Renal cortical epithelial cell (primary cell): ENCODE measurements around the gene TSPOAP1. TPM values are rescaled to one million over a fixed set of nuclear protein-coding genes. Genes with fewer than 3 reads are reported as not detected.
A peak's percentile ranks its signal among the peaks of the same experiment; 100 is the strongest.

ENCODE experiments used
- DNase-seq: peaks from one replicate; pipeline ENCODE4 v3.0.0-alpha.2; 2011; ENCODE audit warnings: low read depth
- total RNA-seq: library from RNA; depleted of rRNA; stranded (reverse); fragments of >200 nt; gene quantifications from 2 replicates; pipeline ENCODE4 v1.2.3, GENCODE V29; 2014

The TSPOAP1 gene
- total RNA-seq, 1 donor from 2014 or later = 6.1 TPM

GRCh38 chr17:58339755-58340404 is 11.3 kb upstream of the TSPOAP1 start:
- no peak for DNase-seq

- peak; percentile 15 for DNase-seq
These were observed 10.5 kb upstream of the TSPOAP1 start for GRCh38 chr17:58338841-58339754.

DNA sequence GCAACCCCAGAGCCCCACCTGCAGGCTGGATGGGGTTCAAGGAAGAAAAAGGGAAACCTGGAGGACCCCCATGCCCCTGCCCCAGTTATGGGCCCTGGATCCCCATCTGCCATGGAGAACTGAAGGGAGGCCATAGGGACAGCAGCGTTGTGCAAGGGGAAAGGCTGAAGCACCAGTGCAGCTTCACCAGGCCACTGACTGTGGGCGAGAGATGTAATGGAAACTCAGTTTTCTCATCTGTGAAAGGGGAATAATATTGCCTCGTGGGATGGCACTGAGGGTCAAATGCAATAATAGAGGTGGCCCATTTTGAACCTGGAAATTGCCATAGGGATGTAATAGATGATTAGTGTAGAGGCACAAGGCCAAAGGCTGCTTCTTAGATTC is 9.9 kb upstream of the TSPOAP1 start:
- DNase-seq = no peak

DNA sequence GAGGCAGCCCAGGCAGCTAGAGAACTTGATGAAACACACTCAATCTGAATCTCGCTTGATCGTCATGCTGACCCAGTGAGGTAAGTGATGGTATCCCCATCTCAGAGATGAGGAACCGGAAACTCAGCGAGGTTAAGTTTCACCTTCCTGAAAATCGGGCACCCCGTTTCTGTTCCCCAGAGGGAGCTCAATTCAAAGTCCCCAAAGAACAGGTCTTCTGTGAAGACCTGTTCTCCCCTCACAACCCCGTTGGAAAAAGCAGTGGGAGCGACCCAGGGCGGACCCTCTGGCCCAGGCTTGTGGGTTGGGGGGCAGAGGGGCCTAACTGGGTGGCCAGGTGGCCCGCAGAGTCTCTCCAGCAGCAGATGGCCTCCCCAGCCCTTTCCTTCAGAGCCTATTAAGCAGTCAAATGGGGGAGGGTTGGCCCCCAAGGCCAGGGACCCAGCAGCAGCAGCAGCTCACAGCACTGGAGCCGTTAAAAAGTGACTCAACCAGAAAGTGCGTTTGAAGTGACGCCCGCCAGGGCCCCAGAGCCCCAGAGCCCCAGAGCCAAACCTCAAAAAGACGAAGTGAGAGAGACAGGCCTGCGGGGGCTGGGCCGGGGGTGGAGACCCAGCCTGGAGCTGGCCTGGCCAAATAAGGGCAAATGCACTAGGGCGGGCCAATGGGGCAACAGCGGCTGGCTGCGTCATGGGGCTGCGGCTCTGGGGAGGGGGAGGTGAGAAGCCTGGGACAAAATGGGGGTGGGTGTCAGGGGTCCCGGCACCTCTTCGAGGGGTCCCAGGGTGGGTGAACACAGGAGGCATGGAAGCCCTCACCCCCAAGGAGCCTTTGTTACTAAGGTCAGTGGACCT is 9.2 kb upstream of the TSPOAP1 start:
- DNase-seq = peak; percentile 71

- DNase-seq = no peak
These were observed 8.6 kb upstream of the TSPOAP1 start for GRCh38 chr17:58337210-58337599.

DNA sequence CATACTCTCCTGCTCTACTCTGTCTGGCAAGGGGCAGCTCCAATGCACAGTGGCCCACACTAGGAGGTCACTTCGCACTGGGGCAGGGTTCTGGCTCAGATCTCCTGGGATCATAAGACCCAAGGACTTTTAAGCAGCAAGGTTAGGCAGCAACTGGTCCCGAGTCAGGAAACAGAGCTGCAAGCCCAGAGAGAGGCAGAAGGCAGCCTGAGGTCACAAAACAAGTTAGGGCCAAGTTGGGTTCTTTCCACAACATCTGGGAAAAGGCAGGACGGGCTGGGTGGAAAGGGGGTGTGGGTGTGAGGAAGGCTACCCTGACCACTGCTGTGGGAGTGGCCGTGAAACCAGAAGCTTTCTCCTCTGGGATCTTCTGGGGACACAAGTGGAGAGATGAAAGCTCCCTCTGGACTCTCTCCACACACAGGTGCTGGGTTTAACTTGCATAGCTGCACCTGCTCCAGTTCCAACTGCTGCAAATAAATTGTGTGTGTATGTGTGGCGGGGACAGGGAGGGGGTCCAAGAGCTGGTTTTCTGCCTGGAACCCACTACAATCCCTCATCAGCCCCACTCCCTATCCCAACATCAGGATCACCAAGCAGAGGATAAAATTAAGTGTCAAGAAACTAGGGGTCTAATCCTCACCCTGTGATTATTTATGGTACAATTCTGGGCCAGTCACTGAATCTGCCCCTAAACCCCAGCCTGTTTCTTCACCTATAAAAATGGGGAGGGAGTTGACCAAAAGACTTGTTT is 8.0 kb upstream of the TSPOAP1 start:
- no peak for DNase-seq

- DNase-seq = peak; percentile 7
These were observed 7.3 kb upstream of the TSPOAP1 start for GRCh38 chr17:58335779-58336455.

DNA sequence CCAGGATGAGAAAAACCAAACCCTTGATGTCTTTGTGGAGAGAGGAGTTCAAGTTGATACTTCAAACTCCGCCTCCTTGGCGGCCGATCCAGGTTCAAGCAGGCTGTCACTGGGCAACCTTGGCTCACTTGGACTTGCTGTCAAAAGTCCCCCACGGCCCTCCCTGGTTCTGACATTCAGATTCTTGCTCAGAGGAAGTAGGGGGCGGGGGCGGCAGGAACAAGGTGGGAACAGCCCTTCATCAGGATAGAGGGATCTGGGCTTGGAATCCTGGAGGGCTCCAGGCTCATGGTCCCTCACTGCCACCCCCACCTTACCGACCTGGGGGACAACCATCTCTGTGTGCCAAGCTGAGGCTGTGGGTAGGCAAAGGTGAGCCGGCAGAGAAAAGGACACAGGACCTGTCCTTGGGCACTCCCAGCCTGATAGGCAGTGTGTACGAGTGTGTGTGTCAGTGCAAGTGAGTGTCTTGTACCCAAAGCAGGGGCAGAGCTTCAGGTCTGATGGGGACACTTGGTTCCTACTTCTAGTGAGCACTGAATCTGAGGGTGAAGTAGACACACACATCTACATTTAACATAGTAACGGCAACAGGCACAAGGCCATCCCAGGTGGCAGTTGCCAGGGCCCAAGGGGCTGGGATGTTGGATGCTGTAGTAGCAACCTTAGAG is 6.6 kb upstream of the TSPOAP1 start:
- no peak for DNase-seq

DNA sequence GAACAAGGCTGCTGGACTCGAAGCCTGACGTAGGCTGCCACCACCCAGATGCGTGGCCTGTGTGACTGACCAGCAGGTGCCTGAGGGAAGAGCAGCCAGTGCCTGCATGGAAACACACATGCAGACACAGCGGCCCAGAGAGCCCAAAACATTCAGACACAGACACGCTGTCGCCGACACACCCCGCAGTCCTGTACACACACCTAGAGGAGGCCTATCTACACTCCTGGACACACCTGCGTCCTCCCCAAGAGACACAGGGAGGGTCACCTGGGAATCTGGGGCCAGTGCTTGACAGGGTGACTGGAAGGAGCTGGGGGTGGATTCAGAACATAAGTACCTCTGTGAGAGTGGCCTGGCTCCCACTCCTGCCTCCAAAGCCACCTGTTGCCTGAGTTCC is 6.1 kb upstream of the TSPOAP1 start:
- no peak for DNase-seq

DNA sequence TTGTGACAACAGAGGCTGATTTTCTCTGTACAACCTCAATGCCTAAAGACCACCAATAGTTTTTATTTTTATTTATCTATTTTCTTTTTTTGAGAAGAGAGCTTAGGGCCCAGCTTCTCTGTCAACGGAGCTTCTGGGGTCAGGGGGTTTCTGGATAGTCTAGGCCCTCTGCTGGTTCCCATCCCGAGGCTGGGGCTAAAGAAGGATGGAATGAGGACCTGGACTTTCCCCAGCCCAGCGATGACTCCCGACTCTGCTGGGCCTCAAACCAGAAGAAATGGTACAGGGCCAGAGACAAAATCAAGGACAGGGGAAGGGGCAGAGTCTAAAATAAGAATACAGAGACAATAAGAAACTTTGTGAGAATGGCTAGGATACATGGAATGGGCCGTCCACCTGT is 5.7 kb upstream of the TSPOAP1 start:
- no peak for DNase-seq

DNA sequence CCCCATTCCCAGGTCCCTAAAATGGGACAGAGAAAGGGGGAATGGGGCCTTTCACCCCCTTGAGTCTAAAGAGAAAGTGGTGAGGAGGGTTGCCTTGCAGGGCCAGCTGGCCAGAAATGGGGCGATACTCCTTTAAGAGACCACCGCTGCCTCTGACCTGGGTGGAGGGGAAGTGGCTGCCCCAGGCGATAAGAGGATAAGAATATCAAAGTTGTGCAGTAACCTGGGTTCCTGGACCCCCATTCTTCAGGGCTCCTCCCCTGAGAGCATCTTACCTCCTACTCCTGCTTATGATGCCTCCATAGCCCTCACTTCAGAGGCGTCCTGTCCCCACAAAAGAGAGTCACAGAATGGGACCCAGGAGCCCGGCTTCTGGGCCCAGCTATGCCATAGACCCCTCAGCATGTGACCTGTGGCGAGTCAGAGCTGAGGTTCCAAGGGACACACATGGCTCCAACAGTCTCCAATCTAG is 5.2 kb upstream of the TSPOAP1 start:
- no peak for DNase-seq

GRCh38 chr17:58332778-58333735 is 4.5 kb upstream of the TSPOAP1 start:
- no peak for DNase-seq

GRCh38 chr17:58331815-58332777 is 3.5 kb upstream of the TSPOAP1 start:
- no peak for DNase-seq

DNA sequence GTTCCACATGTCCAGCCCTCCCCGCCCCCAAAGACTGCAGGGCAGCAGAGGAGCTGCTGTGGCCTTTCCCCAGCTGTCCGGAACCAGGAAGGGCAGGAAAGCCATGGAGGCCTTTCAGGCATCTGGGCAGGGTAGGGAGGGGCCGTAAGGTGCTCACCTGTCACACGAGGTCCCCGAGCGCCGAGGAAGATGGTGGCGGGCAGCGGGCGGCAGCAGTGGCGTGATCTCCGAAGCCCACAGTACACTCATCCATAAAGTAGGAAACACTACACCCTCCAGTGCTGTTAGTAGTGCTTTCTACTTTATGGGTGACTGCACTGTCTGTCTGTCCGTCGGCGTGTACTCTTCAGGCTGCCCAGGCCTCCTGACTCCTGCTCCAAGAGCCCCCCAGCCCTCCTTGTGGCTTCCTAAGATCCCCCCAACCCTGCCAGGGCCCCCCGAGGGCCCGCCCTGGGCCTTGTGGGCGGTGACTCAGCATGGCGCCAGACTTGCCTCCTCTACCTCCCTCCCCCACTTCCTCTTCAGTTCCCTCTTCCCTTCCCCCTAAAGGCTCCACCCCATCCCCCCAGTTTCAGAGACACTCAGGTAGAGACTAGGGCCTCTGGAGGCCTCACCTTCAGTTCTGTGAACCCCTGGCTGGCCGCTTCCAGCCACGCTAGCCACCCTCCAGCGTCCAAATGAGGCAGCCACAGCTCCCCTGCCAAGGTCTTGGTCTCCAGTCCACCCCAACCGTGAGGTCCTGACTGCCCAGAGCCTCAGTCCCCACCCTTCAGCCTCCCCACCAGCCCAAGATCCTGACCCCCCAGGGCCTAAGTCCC is 2.6 kb upstream of the TSPOAP1 start:
- no peak for DNase-seq

GRCh38 chr17:58330538-58330996 is 2.0 kb upstream of the TSPOAP1 start:
- DNase-seq = no peak

- no peak for DNase-seq
These were observed 1.4 kb upstream of the TSPOAP1 start for GRCh38 chr17:58329810-58330537.
